CD4-positive, alpha-beta T cell treated with Interleukin-17A for 4 hours (primary cell): ENCODE measurements around the gene NFIC.
"Not testable (repeated sequence)": the region's sequence is repeated elsewhere in the genome, so short reads cannot be mapped to it uniquely, and the experiment has no call there.

Source experiments
- DNase-seq: peaks from one replicate; pipeline ENCODE4 v3.0.0-alpha.2; 2020; ENCODE audit warnings: mixed read lengths

Gene NFIC

DNA sequence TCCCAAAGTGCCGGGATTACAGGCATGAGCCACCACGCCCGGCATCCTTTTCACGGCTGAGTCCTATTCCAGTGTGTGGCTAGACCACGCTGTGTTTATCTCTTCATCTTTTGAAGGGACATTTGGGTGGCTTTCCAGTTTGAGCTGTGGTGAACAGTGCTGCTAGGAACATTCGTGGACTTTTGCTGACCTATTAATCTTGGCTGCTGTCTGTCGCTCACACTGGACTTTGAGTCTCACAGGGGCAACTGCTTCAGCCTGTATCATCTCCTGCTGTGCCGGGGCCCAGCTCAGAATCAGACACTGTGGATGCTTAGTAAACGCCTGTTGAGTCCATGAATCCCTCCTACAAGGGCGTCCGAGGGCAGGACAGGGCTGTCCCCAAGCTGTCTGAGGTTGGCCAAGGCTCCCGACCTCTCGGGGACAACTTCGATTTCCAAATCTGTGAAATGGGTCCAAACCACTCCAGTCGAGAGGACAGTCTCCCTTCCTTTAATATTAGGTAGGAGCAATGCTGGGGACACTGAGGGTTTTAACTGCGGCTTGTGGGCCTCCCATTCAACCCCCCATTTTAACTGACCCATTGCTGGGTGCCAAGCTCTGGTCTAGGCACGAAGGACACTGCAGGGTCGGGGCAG, 65.5 kb downstream of the NFIC start:
- no peak for DNase-seq

DNA sequence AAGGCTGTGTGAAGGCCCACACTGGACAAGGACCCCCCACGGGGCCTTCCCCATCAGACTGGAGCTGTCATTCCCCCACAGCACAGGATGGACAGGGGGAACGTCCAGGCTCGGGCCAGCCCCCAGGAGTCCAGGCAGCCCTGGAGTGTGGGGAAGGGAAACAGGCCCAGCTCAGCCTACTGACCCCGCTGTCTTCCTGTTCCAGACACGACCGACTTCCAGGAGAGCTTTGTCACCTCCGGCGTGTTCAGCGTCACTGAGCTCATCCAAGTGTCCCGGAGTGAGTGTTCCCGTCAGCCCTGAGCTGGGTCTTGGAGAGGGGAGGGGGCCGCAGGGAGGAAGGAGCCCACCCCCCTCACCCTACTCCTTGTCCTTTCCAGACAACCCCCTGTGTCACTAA, 66.9 kb downstream of the NFIC start:
- DNase-seq, result no peak

DNA sequence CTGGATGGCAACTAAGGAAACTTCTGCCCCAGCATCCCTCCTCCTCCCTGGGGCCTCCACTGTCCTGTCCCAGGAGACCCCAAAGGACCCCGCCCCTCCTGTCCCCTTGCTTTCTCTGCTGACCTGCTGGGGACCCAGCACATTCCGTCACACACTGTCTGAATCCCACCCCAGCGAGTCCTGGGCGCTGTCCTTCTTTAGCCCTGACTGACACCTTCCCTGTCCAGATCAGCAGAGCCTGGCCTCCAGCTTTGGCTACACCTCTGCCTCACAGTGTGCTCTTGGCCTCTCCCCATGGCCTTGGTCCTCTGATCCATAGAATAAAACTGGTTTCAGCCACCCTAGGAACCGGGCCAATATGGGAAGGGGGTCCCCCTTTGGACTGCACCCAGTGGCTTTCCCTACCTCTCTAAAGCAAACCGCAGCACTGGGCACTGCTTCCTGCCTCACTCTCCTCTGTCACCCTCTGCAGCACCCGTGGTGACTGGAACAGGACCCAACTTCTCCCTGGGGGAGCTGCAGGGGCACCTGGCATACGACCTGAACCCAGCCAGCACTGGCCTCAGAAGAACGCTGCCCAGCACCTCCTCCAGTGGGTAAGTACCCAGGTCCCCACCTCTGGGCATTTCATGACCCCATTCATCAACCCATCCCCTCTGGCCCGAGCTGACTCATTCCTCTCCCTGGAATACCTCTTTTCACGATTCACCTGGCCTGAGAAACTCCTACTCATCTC, 67.6 kb downstream of the NFIC start:
- DNase-seq, result no peak

DNA sequence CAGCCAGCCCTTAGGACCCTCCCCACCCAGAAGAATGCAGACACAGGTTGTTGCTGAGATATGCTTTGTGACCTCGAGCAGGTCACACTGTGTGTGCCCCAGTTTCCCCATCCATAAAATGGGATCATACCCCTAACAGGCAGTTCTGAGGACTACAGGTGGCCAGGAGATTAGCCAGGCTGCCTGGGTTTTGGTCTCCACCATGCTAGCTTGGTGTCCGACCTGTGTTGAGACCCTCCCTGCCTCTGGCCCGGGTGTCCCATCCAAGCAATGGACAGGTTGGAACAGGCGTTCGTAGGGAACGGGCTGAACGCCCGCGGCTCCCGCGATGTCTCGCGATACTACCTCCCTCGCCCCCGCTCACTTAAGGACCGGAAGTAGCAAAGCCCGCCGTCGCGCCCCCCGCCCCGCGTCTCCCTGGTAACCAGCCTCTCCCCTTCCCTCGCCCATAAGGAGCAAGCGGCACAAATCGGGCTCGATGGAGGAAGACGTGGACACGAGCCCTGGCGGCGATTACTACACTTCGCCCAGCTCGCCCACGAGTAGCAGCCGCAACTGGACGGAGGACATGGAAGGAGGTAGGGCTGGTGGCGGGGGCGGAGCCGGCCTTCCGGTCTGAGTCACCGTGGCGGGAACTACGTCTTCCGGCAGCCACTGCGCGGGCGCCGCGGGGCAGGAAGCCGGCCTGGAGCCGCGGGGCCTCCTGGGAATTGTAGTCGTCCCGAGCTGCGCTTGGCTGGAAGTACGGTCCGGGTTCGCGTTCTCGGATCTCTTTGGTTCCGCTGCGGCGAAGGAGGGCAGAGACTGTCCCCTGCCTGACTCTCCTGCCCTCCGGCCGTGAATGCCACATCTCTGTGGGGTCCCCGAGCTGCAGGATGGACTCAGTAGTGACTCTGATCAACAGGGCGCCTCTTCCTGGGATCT, 68.5 kb downstream of the NFIC start:
- DNase-seq, result peak; percentile 97

DNA sequence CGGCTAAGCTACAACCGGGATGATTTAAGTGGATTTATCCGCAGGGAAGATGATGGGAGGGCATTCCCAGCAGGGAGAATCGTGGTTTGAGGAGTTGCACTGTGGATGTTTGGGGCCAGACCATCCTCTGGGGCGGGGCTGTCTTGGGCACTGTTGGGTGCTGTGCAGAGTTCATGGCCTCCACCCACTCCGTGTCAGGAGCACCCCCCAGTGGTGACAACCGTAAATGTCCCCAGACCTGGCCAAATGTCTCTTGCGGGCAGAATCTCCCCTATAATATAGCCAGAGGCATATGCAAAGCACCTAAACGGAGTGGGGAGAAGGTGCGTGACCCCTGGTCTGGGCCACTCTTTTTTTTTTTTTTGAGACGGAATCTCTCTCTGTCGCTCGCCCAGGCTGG, 73.7 kb downstream of the NFIC start:
- peak; percentile 71 for DNase-seq

DNA sequence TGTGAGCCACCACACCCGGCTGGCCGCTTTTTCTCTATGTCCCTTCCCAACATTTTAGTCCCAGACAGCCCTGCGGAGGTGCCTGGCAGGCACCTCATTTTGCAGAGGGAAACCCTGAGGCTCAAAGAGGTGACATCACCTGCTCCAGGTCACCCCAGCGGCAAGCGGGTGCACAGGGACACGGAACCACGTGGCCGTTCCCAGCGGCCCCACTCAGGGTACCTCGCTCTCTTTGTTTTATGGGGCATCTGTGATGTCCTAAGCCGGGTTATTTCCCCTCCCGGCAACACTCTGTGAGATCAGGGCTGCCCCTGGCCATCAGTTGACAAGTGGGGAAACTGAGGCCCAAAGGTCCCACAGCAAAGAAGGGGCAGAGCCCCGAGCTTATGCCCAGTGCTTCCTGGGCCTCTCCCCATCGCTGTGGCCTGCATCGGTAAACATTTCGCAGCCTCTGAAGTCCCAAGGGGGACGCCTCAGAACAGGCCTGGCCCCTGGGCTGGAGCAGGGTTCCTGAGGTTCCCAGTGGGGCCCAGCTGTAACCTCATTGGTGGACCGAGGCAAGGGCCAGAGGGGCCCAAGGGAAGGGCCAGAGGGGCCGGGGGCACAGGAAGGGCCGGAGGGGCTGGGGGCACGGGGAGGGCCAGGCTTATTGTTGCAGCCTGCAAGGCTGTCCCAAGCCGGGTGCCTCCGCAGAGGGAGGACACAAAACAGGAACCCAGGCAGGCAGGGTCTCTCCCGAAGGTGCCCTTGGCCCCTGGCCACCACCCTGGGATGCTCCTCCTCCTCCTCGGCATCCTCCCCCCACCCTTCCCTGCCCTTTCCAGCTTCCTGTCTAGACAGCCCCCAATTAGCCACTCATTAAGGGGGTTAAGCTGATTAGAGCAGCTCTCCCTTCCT, 75.0 kb downstream of the NFIC start:
- DNase-seq, result no peak

DNA sequence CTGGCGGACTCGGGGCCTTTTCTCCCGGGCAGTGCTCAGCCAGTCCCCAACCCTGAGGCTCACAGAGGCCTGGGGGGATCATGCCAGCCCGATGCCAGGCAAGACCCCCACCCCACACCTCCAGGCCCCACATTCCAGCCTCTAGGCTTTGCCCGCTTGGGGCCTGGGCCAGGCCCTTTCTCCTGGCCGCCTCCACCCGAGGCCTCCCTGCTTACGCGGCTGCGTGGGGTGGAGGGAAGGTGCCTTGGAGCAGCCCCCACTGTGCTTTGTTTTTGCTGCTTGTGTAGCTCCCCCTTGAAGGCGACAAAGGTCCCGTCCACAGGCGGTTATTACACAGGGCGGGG, 75.6 kb downstream of the NFIC start:
- DNase-seq, result no peak

DNA sequence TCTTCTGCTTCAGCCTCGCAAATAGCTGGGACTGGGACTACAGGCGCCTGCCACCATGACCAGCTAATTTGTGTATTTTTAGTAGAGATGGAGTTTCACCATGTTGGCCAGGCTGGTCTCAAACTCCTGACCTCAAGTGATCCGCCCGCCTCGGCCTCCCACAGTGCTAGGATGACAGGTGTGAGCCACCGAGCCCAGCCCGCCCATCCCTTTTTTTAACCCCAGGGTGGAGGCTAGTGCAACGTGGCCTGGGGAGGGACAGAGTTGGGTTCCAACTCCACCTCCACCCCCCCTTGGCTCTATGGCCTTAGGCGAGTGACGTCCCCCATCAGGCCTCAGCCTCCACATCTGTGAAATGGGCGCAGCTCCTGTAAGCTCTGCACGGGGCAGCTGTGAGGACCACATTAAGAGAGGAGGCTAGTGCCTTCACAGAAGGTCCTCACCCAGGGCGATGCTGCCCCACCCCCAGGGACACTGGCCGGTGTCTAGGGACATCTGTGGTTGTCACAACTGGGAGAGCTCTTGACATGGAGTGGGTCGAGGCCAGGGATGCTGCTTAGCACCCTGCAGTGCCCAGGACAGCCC, 76.2 kb downstream of the NFIC start:
- DNase-seq, result no peak

DNA sequence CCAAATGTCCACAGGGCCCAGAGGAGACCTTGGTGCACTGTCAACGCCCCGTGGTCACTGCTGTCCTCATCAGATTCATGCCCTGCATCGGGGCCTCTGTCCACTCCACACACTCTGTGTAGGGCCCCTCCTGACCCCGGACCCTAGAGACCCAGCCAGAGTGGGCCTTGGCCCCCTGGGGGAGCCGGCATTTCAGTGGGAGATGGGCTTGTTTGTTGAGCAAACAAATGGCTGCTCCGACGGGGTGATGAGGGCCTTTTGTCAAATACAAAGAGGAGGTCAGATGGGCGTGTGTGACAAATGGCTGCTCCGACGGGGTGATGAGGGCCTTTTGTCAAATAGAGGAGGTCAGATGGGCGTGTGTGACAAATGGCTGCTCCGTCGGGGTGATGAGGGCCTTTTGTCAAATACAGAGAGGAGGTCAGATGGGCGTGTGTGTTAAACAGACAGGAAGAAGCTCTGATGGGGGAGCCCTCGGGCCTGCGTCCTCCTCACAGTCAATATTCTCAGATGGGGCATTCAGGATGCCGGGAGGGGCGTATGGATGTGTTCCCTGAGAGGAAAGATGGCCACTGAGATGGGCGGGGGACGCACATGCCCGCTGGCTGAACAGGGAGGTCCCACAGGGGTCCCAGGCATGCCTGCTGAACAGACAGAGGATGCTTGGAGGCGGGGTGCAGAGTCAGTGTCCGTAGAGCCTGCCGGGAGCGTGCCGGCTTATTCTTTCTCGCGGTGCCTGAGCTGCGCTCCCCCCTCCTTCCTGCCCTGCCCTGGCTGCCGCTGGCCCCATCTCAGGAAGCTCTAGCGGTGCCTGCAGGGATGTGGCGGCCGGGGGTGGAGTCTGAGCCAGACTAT, 77.7 kb downstream of the NFIC start:
- DNase-seq, result no peak

DNA sequence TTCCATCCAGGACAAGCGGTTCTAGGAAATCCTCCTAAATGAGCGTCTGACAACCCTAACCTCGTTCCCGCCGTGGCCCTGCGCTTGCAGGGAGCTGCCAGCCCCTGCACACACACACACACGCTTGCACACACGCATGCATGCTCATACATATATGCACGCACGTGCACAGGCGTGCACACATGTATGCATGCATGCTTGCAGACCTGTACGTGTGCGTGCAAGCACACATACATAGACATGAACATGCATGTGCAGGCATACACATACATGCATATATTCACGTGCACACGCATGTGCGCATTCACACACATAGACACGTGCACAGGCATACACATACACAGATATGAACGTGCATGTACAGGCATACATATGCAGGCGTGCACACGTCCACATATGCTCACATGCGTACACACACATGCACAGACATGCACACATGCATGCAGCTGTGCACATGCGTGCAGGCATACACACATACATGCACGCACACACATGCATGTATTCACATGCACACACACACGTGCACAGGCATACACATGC, 78.4 kb downstream of the NFIC start:
- no peak for DNase-seq

DNA sequence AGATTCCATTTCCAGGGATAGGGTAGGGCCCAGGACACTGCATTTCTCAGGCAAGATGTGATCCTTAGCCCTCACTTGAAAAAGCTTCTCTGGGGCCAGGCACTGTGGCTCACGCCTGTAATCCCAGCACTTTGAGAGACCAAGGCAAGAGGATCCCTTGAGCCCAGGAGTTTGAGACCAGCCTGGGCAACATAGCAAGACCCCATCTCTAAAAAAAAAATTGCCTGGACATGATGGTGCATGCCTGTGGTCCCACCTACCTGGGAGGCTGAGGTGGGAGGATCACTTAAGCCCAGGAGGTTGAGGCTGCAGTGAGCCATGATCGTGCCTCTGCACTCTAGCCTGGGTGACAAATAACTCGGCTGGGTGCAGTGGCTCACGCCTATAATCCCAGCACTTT, 80.3 kb downstream of the NFIC start:
- not testable (repeated sequence) for DNase-seq

DNA sequence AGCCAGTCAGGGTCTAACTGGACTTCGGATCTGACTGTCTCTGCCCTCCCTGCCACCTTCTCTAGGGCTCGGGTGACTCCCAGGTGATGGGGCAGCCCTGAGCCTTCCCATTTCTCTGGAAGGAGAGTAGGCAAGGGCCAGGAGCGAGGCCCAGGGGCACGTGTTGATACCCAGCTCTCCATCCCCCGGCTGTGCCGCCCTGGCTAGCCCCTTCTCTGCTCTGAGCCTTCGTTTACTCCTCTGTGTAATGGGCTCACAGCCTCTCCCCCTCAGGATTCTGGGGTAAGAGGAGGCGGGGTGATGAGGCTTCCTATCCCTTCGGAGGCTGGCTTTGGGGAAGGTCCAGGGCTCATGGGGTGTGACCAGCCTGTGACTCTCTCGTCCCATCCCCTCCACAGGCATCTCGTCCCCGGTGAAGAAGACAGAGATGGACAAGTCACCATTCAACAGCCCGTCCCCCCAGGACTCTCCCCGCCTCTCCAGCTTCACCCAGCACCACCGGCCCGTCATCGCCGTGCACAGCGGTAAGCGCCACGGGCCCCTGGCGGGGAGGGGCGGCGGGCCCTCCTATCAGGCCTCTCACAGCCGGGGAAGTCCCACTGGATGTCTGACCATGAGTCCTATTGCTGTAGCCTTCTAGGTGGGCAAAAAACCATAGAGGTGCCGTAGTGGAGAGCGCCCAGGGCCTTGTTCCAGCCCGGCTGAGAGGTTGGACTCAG, 82.4 kb downstream of the NFIC start:
- no peak for DNase-seq

DNA sequence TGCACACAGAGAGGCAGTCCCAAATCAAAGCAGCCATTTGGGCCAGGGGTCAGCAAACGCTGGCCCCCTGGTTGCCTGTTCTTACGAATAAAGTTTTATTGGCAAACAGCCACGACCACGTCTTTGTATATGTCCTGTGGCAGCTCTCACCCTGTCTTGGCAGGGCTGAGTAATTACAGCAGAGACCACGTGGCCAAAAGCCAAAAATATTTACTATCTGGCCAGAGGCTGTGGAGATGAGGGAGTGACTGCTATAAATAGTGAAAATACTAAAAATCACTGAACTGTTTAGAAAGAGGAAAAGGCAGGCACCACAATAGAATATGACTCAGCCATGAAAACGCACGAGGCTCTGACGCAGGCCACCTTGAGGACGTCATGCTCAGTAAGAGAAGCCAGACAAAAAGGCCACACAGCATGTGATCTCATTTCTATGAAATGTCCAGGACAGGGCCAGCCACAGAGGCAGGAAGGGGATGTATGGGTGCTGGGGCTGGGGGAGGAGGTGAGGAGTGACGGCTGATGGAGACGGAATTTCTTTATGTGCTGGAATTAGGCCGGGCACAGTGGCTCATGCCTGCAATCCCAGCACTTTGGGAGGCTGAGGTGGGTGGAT, 84.5 kb downstream of the NFIC start:
- DNase-seq, result no peak

DNA sequence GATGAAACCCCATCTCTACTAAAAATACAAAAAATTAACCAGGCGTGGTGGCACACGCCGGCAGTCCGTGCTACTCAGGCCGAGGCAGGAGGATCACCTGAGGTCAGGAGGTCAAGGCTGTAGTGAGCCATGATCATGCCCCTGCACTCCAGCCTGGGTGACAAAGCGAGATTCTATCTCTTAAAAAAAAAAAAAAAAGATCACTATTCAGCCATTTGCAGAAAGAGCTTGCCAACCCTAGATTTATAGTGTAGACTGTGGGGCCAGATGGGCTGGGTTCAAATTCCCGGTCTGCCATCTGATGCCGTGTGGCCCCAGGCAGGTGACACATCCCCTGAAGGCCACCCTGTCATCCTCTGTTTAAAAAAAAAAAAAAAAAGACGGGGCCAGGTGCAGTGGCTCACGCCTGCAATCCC, 85.1 kb downstream of the NFIC start:
- no peak for DNase-seq

DNA sequence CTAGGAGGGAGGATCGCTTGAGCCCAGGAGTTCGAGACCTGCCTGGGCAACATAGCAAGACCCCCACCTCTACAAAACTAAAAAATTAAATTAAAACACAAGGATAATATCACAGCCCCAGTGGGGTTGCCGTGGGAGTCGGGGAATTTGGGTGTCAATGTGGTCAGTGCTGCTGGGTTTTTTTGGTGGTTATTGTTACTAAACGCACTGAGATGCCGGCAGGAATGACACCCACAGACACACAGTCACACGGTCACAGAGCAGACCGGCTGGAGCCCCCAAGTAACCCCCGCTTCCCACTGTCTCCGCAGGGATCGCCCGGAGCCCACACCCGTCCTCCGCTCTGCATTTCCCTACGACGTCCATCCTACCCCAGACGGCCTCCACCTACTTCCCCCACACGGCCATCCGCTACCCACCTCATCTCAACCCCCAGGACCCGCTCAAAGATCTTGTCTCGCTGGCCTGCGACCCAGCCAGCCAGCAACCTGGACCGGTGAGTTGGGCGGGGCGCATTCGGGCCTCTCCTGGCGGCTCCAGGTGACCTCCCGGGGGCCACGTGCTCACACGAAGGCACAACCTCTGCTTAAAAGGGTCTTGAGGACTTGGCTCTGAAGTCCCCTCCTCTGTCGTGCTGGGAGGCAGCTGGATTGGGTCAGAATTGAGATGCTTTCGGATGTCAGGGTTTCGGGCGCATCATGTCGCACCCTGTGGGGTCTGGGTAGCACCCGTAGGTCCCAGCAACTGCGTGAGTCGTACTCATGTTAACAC, 86.0 kb downstream of the NFIC start:
- DNase-seq, result no peak

DNA sequence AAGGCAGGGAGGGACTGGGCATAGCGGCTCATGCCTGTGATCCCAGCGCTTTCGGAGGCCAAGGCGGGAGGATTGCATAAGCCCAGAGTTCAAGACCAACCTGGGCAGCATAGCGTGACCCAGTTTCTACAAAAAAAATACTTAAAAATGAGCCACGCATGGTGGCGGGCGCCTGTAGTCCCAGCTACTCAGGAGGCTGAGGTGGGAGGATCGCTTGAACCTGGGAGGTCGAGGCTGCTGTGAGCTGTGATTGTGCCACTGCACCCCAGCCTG, 86.5 kb downstream of the NFIC start:
- not testable (repeated sequence) for DNase-seq

DNA sequence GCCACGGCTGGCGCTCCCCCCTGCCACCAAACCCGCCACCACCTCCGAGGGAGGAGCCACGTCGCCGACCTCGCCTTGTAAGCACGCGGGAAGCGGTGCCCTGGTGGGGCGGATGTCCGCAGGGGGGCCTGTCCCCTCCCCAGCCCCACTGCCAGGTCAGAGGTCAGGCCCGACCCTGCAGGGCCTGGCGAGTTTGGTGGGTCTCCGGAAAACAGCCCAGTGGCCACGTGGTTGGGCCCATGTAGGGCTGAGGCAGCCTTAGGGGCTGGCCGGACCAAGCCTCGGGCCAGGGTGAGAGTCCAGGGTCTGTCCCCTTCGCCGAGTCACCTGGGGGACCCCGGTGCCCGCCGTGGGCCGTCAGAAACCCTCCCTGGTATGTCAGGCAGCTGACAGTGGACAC, 87.5 kb downstream of the NFIC start:
- no peak for DNase-seq

DNA sequence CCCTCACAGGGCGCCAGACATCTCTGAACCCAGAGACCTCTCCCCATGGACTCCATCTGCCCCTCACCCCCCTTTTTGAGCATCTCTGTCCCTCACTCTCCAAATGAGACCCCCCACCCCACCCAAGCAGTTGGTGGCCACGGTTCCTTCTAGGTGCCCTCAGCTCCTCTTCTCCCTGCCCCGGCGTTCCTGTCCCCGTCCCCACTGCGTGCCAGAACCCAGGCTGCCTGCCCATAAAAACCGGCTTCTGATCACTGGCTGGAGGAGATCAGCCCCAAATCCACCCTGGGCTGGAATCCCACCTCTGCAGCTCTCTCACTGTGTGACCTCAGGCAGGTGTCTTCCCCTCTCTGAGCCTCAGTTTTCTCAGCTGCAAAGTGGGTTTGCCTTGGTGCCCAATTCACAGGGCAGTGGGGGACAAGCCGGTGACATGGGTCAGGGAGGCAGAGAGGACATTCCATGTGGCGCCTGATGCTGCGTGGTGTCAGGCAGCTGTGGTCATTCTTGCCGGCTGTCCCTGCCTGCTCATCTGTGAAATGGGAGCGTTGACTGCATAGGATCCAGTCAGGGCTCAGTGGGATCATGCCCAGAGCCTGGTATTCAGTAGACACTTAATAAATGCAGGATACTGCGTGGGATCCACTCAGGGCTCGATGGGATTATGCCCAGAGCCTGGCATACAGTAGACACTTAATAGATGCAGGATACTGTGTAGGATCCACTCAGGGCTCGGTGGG, 88.4 kb downstream of the NFIC start:
- no peak for DNase-seq
